ENCODE results near the gene C14orf119.

Gene C14orf119

GRCh38 chr14:23112359-23113178, 17.3 kb downstream of the C14orf119 start:
- no peak for DNase-seq

DNA sequence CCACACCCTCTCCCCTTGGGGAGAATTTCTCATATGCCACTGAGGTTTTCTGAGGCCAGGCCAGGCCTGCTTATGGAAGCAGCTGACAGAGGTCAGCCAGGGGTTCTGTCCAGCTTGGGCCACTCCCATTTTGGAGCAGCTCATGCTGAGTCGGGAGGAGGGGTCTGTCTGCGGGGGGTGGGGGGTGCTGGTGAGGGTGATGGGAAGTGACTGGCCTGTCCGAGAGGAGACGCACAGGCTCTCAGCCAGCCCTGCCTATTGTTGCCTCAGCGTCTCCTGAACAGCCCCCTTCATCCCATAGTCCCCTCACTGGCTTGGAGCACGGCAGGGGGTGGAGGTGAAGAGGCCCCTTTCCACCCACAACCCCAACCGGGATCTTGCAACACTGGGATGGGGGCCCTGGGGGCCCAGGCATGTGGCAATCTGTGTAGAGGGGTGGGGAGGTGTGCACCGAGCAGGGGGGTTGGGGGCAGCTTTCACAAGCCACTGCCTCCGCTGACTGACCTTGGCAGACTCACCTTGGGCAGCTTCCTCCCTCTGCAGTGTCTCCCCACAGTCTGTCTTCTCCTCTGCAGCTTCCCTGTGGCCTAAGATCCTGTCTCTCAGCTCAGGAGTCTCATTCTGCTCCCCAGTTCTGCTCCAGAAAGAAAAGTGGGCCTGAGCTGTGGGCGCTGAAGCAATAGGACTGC, 18.3 kb downstream of the C14orf119 start:
- DNase-seq: no peak

DNA sequence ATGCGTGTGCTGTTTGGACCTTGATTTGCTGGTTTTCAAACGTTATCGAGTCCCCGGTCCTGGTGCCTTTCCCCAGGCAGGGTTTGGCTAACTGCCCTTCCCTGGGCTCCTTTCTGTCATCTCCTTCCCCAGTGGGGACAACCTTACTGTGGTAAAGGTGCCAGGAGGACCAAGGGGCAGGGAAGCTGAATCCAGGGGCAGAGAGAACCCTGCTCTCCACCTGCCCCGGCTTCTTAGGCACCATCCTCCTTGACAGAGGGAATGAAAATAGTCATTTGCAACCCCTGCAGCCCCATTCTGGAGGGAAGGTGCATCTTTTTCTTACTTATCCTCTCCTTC, 18.8 kb downstream of the C14orf119 start:
- no peak for DNase-seq

DNA sequence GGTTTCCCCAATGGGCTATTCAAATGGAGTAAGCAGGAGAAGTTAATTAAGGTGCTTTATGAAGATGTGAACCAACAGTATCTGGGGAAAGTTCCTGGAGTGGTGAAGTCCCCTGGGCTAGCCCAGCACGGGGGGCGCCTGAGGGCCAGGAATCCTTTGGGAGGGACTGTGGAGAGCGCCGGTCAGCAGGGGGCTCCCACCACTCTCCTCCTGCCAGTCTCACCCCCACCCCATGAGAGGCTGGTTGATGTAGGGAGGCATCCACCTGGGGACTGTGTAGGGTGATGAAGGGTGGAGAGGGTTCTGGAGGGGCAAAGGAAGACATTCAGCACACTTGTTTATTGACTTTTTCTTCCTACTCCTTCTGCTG, 19.3 kb downstream of the C14orf119 start:
- DNase-seq: no peak

DNA sequence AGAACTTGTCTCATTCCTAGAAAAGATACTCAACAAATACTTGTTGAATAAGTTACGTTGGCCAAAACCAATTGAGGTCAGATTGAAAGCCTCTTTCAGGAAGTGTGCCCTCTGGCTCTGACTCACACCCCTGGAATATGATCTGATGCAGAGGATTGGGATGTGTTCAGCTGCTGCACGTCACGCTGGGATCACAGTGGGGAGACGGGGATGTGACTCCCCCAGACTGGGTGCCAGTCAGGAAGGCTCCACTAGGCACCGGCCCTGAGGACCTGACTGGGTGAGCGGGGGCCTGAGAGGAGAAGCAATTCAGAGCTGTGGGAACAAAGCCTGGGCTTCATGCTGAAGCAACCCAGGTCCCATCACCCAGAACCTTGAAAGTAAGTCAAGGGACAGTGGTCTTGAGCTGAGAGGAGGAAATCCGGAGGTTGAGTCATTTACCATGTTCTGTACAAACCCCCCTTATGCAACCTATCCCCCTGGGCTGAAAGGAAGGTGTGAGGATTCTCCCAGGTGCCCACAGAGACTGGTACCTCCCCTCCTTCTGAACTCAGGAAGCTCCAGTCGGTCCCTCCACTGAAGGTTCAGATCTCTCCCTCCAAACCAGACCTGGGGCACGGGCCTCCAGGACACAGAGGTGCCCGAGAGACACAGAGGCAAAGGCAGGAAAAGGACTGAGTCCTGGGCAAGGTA, 19.9 kb downstream of the C14orf119 start:
- DNase-seq: no peak

DNA sequence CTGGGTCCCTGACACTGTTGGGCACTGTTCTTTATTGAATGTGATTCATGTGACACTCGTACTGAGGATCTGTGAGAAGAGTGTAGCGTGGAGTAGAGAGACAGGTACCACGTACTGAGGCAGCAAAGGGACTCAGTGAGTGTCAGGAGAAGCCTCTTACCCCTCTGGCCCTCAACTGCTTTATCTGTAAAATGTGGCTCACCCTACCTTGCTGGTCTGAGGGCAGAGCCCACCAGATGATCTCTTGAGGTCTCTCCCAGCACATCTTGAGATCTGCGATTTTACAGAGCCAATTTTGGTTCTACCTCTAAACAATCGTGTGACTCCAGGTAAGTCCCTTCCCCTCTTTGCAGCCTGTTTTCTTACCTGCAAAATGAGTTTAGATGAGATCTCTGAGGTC, 20.6 kb downstream of the C14orf119 start:
- DNase-seq: no peak

DNA sequence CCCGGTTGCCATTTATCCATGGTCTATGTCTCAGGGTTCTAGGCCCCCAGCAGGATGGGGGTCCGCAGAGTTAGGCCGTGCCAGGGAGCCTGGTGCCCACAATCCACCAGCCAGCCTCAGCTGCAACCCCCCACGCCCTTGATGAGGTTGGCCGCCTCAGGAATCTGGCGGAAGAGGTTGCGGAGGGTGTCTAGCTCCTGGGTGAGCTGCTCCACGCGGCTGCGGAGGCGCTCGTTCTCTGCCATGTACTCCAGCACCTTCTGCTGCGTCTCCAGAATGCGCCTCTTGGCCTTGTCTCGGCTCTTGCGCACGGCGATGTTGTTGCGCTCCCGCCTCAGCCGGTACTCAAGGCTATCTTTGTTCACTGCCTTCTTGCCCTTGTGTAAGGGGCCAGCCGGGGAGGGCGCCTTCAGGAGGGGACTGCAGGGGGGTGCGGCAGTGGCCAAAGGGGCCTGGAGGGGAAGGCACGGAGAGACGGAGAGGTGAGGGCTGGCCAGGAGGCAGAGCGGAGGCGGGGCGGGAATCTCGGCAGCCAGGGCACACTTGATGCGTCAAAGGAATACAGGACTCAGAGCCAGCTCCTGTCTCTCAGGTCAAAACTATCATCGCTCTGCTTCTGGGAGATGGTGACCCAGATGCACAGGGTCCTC, 22.2 kb downstream of the C14orf119 start:
- no peak for DNase-seq

GRCh38 chr14:23118506-23119362, 23.4 kb downstream of the C14orf119 start, which contains the start of gene CEBPE:
Gene CEBPE, minus strand, starts transcription at chr14:23119255. Its CDS starts 164 bp downstream, at chr14:23119091.
- no peak for DNase-seq

- no peak for DNase-seq
Observed at GRCh38 chr14:23119363-23120327, 24.3 kb downstream of the C14orf119 start.

DNA sequence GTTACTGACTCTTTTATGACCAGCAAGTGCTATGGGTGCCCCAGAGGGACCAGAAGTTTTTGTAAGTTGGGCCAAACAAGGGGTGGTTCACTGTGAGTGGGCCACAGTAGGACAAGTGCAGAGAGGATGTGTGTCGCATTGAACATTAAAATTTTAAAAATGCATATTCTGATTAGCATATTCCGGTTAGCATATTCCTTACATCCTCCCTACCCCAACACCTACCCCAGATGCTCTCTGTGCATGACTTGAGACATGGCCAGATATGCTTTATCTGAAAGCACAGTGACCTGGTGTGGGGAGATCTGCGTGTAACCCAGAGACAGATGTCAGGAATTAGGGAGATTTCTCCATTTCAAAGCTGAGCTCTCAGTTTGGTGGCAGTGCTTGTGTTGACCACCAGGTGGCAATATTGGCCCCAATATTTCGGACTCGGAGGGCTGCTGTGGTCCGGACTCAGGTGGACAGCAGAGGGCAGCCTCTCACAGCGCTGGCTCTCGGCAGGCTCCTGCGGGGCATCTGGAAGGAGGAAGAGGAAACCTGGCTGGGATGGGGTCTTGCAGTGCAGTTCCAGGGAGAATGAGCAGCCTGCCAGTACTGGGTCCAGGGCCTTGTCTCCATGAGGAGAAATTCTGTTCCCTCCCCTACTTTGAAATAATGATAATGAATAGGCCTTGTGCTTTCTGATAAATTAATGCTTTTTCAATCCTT, 25.4 kb downstream of the C14orf119 start:
- peak; percentile 87 for DNase-seq

GRCh38 chr14:23121361-23121771, 26.1 kb downstream of the C14orf119 start:
- no peak for DNase-seq

DNA sequence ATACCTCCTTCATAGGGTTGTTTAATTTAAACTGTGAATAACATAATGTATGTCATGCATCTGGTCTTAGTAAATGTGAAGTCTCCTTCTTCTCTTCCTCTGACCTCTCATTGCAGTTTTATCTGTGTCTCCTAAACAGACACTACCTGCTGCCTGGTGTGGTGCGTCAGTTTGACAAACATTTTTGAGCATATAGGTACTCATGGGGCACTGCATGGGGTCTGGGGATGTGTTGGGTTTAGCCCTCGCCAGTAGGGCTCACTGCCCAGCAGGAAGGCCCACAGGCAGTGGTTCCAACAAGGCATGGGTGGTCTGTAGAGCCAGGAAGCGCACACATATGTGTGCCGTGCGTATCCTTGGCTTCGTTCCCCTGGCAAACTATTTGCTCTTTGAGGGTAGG, 26.8 kb downstream of the C14orf119 start:
- DNase-seq: no peak

GRCh38 chr14:23123419-23123818, 28.1 kb downstream of the C14orf119 start:
- DNase-seq: peak; percentile 93

DNA sequence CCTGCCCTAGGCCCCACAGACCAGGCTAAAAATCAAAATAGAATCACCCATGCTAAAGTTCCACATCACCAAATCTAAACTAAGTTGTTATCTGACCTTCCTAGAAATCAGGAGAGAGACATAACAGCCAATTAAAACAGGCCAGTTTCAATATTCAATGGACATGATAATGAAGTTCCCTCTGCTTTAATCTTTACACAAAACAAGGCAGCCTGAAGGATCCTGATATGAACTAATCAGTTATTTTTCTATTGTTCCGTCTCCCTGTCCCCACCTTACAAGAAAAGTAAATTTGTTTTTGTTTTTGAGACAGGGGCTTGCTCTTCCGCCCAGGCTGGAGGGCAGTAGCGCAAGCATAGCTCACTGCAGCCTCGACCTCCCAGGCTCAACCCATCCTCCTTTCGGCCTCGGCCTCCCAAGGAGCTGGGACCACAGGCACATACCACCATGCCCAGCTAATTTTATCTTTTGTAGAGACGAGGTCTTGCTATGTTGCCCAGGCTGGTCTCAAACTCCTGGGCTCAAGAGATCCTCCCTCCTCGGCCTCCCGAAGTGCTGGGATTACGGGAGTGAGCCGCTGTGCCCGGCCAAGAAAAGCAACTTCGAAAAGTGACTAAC, 29.1 kb downstream of the C14orf119 start:
- no peak for DNase-seq

DNA sequence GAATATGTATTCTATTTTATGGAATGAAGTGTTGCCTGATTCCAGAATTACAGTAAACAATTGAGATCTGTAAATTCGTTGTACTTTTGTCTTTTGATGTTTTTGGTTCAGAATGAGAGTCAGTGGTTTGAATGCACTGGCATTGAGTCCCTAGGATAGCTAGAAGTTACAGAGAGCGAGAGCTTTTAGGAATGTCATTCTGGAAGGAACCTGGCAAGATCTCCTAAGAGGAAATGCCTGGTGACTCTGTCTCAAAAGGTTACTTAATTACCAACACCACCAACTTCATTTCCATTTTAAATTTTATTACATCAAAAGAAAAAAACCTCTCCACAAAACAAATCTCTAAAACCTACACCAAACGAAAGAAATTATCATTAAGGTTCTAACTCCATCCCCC, 29.7 kb downstream of the C14orf119 start:
- no peak for DNase-seq

GRCh38 chr14:23125933-23126524, 30.7 kb downstream of the C14orf119 start:
- no peak for DNase-seq

DNA sequence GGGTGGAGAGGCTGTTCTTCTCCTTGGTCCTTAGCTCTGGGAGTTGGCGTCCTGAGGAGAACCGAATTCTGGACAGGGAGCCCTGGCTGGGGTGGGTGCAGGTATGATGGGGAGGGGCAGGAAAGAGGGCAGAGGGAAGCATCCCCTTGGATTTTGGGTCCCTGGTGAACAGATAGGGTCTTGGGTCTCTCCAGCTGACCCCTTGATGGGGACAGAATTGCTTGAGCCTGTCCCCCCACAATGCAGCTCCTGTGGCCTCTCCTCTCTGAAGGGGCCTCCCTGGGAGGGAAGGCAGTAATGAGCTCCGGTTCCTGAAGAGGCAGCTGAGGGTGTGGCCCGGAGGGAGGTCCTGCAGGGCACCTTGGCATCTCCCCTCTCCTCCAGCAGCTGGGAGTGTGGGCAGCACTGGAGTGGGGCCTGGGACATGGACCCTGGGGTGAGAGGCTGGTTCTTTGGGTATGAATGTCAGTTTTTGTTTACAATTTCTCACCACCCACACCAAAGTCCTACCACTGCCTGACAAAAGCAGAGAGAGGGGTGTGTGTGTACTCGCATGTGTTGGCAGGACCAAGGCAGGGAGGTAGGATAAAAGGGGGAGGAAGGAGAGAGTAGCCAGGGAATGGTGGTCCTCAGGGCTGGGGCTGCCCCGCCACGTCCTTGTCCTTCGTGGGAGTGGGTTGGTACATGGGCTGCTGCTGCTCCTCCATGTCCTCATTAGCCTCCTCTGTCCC, 31.4 kb downstream of the C14orf119 start:
- DNase-seq: no peak

DNA sequence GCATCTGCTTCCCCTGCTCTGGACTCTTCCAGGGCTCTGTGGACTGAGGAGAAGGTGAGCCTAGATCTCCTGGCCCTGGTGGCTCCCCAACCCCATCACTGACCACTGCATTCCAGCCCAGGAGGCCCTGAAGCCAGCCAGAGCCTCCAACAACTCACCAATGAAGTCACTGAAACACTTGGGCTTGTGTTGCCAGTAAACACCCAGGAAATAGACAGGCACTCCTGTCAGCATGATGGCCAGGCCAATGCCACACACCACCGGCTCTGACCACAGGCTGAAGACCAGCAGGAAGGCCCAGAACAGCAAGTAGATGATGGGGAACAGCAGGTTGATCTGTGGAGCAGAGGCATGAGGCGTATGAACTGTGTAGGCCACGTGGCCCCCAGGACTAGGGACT, 32.6 kb downstream of the C14orf119 start:
- no peak for DNase-seq

Data from NCI-H2171 (cell line).